Neural cell (in vitro differentiated cells): ENCODE results near the gene PBX1.

Experiments
- CTCF ChIP-seq: fragments of 450-650 bp; IDR thresholded peaks from 2 replicates; pipeline ENCODE4 v1.5.1; 2014; ENCODE audit warnings: antibody characterized with exemption, mild to moderate bottlenecking, moderate library complexity; ENCODE audit not compliant: poor library complexity, severe bottlenecking
- POLR2AphosphoS5 ChIP-seq: IDR thresholded peaks from 2 replicates; pipeline ENCODE4 v1.6.1; 2012
- SMC3 ChIP-seq: fragments of 450-650 bp; conservative IDR thresholded peaks from 2 replicates; pipeline ENCODE4 v1.6.1; 2014; ENCODE audit warnings: antibody characterized with exemption, mild to moderate bottlenecking, moderate library complexity; ENCODE audit not compliant: poor library complexity
- TAF1 ChIP-seq: IDR thresholded peaks from 2 replicates; pipeline ENCODE4 v1.6.1; 2012; ENCODE audit warnings: low read depth

GRCh38 chr1:164660775-164661174 is 101.8 kb downstream of the PBX1 start:
- TF ChIP-seq CTCF (no peak), SMC3 (no peak), TAF1 (no peak), POLR2AphosphoS5 (no peak)
